HepG2 (cell line): ENCODE measurements around the gene PARP14. TPM values are rescaled to one million over a fixed set of nuclear protein-coding genes. Genes with fewer than 3 reads are reported as not detected.
A peak's percentile ranks its signal among the peaks of the same experiment; 100 is the strongest.

Source experiments
- ATF1 ChIP-seq: IDR thresholded peaks from 2 replicates; pipeline ENCODE4 v1.6.1; 2016; ENCODE audit warnings: mild to moderate bottlenecking, control low read depth
- ATF2 ChIP-seq: sonication (generic); formaldehyde crosslinking; IDR thresholded peaks from 2 replicates; pipeline ENCODE4 v1.4.0; 2020; ENCODE audit warnings: missing genetic modification reagents
- ATF7-NPFF ChIP-seq: sonication (generic); formaldehyde crosslinking; IDR thresholded peaks from 2 replicates; pipeline ENCODE4 v1.8.1; 2023; ENCODE audit warnings: mild to moderate bottlenecking, low read depth, missing genetic modification reagents, moderate library complexity
- EP300 ChIP-seq, 3 experiments: sonication (generic) in 1 of 3; formaldehyde crosslinking in 1 of 3; IDR thresholded peaks; 2 replicates each; pipeline versions ENCODE4 v1.5.1 to v1.6.1; 2011 to 2020; ENCODE audit warnings: low read depth in 2 of 3, low read length in 2 of 3, borderline replicate concordance in 1 of 3, improper control_type of control experiment in 1 of 3, mild to moderate bottlenecking in 1 of 3, missing genetic modification reagents in 1 of 3, moderate library complexity in 1 of 3
- HMG20B ChIP-seq: conservative IDR thresholded peaks from 2 replicates; pipeline ENCODE4 v1.6.1; 2016; ENCODE audit warnings: missing genetic modification reagents, missing compliant biosample characterization
- KMT2A ChIP-seq: sonication (generic); formaldehyde crosslinking; IDR thresholded peaks from 2 replicates; pipeline ENCODE4 v1.4.0; 2020; ENCODE audit warnings: missing genetic modification reagents
- MEIS1 ChIP-seq: sonication (generic); formaldehyde crosslinking; IDR thresholded peaks from 2 replicates; pipeline ENCODE4 v1.9.0; 2021; ENCODE audit warnings: mild to moderate bottlenecking, missing genetic modification reagents, moderate library complexity, borderline replicate concordance
- MIXL1 ChIP-seq: IDR thresholded peaks from 2 replicates; pipeline ENCODE4 v1.6.1; 2016
- PRMT3 ChIP-seq: sonication (generic); formaldehyde crosslinking; IDR thresholded peaks from 2 replicates; pipeline ENCODE4 v1.8.1; 2022; ENCODE audit warnings: low read depth, mild to moderate bottlenecking, moderate library complexity, missing genetic modification reagents, borderline replicate concordance
- SIX4 ChIP-seq: sonication (generic); formaldehyde crosslinking; IDR thresholded peaks from 2 replicates; pipeline ENCODE4 v1.4.0; 2020; ENCODE audit warnings: missing genetic modification reagents
- SNAPC2 ChIP-seq: sonication (generic); formaldehyde crosslinking; IDR thresholded peaks from 2 replicates; pipeline ENCODE4 v1.8.1; 2022; ENCODE audit warnings: mild to moderate bottlenecking, missing genetic modification reagents
- SSRP1 ChIP-seq: IDR thresholded peaks from 2 replicates; pipeline ENCODE4 v1.6.1; 2016; ENCODE audit warnings: control low read depth
- TFDP2 ChIP-seq: sonication (generic); formaldehyde crosslinking; IDR thresholded peaks from 2 replicates; pipeline ENCODE4 v1.4.0; 2020; ENCODE audit warnings: missing genetic modification reagents
- ZBTB2 ChIP-seq: sonication (generic); formaldehyde crosslinking; IDR thresholded peaks from 2 replicates; pipeline ENCODE4 v1.8.0; 2022; ENCODE audit warnings: low read depth, missing genetic modification reagents
- ZBTB7B ChIP-seq: sonication (generic); formaldehyde crosslinking; IDR thresholded peaks from 2 replicates; pipeline ENCODE4 v1.4.0; 2020; ENCODE audit warnings: missing genetic modification reagents
- ZGPAT ChIP-seq: IDR thresholded peaks from 2 replicates; pipeline ENCODE4 v1.6.1; 2016; ENCODE audit warnings: mild to moderate bottlenecking
- ZNF136 ChIP-seq: sonication (generic); formaldehyde crosslinking; IDR thresholded peaks from 2 replicates; pipeline ENCODE4 v1.8.1; 2022; ENCODE audit warnings: low read depth, mild to moderate bottlenecking, moderate library complexity, missing genetic modification reagents
- ZNF160 ChIP-seq: sonication (generic); formaldehyde crosslinking; IDR thresholded peaks from 2 replicates; pipeline ENCODE4 v1.8.0; 2022; ENCODE audit warnings: mild to moderate bottlenecking, inconsistent platforms, missing genetic modification reagents
- ZNF232 ChIP-seq: sonication (generic); formaldehyde crosslinking; IDR thresholded peaks from 2 replicates; pipeline ENCODE4 v1.4.0; 2020; ENCODE audit warnings: missing genetic modification reagents, borderline replicate concordance
- ZNF350 ChIP-seq: sonication (generic); formaldehyde crosslinking; IDR thresholded peaks from 2 replicates; pipeline ENCODE4 v1.4.0; 2020; ENCODE audit warnings: mild to moderate bottlenecking, low read depth, missing genetic modification reagents, borderline replicate concordance
- ZNF543 ChIP-seq: sonication (generic); formaldehyde crosslinking; IDR thresholded peaks from 2 replicates; pipeline ENCODE4 v1.4.0; 2020; ENCODE audit warnings: mild to moderate bottlenecking, missing genetic modification reagents
- ZNF562 ChIP-seq: sonication (generic); formaldehyde crosslinking; IDR thresholded peaks from 2 replicates; pipeline ENCODE4 v1.8.0; 2022; ENCODE audit warnings: missing genetic modification reagents, borderline replicate concordance
- ZNF772 ChIP-seq: sonication (generic); formaldehyde crosslinking; IDR thresholded peaks from 2 replicates; pipeline ENCODE4 v1.5.0; 2020; ENCODE audit warnings: mild to moderate bottlenecking, missing genetic modification reagents
- ZNF841 ChIP-seq: sonication (generic); formaldehyde crosslinking; IDR thresholded peaks from 2 replicates; pipeline ENCODE4 v1.8.1; 2023; ENCODE audit warnings: missing genetic modification reagents, borderline replicate concordance
- polyA plus RNA-seq, 8 experiments: library from polyadenylated mRNA; depleted of rRNA in 3 of 8; stranded (reverse) in 7 of 8; unstranded in 1 of 8; fragments of >200 nt; fragmentation: Illumina TruSeq in 4 of 8; extraction: Trizol in 4 of 8; gene quantifications; 2 replicates each; pipeline versions ENCODE4 v1.2.1 to v1.2.3, GENCODE V29; 2011 to 2016; ENCODE audit warnings: low read depth in 4 of 8, missing spikeins in 1 of 8, mixed read lengths in 1 of 8; ENCODE audit not compliant: insufficient read depth in 1 of 8
- total RNA-seq, 5 experiments: library from RNA; depleted of rRNA; stranded (reverse); fragments of >200 nt; fragmentation: Illumina TruSeq; extraction: Trizol; gene quantifications; 2 replicates each; pipeline ENCODE4 v1.2.3, GENCODE V29; 2016; ENCODE audit warnings: low read depth in 1 of 5

PARP14 gene
- total and polyA plus RNA-seq, 2 of the 13 experiments (the other 11 are each of a cell fraction or from before 2014, with no cell fraction given) = 9.0 to 19.1 TPM

- TF ChIP-seq SNAPC2 (peak; percentile 91), ZNF841 (CRISPR knock-in tag) (0 out of 2 replicates have a peak, but pooled peaks have one; percentile 74), EP300 (IDR thresholded peaks at IDR 0.05; ENCODE audit: low read depth in 2 of 2, low read length in 2 of 2) (peak; percentile 90 to 93), EP300 (CRISPR knock-in tag; IDR thresholded peaks at IDR 0.05; ENCODE audit: borderline replicate concordance) (peak; percentile 93), KMT2A (CRISPR knock-in tag) (peak; percentile 28; the same call in 1 of the 2 replicates), ZGPAT (CRISPR knock-in tag) (peak; percentile 98), SIX4 (peak; percentile 94), ATF7-NPFF (CRISPR knock-in tag) (peak; percentile 65; the same call in 1 of the 2 replicates), ZNF543 (CRISPR knock-in tag) (0 out of 2 replicates have a peak, but pooled peaks have one; percentile 48), ZNF232 (CRISPR knock-in tag) (peak; percentile 66; the same call in 1 of the 2 replicates), PRMT3 (CRISPR knock-in tag) (peak; percentile 80; the same call in 1 of the 2 replicates), ZNF136 (CRISPR knock-in tag) (0 out of 2 replicates have a peak, but pooled peaks have one; percentile 39), TFDP2 (CRISPR knock-in tag) (peak; percentile 51; the same call in 1 of the 2 replicates), ZBTB7B (peak; percentile 94), ZBTB2 (CRISPR knock-in tag) (0 out of 2 replicates have a peak, but pooled peaks have one; percentile 57), MIXL1 (CRISPR knock-in tag) (peak; percentile 91), ZNF160 (CRISPR knock-in tag) (peak; percentile 85; the same call in 1 of the 2 replicates), ATF1 (peak; percentile 47; the same call in 1 of the 2 replicates), ZNF772 (CRISPR knock-in tag) (peak; percentile 98), HMG20B (peak; percentile 99), ZNF350 (CRISPR knock-in tag) (peak; percentile 65; the same call in 1 of the 2 replicates), ATF2 (CRISPR knock-in tag) (peak; percentile 96; the same call in 1 of the 2 replicates), SSRP1 (CRISPR knock-in tag) (peak; percentile 76; the same call in 1 of the 2 replicates), MEIS1 (CRISPR knock-in tag) (peak; percentile 88; the same call in 1 of the 2 replicates), ZNF562 (peak; percentile 75; the same call in 1 of the 2 replicates)
Observed at GRCh38 chr3:122651233-122651907, 29.3 kb upstream of the PARP14 start (continued).
